NCI-H2171 treated with DMSO at 0.1 percent for 48 hours (cell line): Measurements from ENCODE around the gene CACNG7.
"Not testable (repeated sequence)": the region's sequence is repeated elsewhere in the genome, so short reads cannot be mapped to it uniquely, and the experiment has no call there.

Source experiments
- DNase-seq: peaks from one replicate; lab custom pipeline; 2025; lab: John Stamatoyannopoulos, UW

CACNG7 gene

GRCh38 chr19:53908935-53909415, at the start of gene CACNG7:
CACNG7 (plus strand) TSS chr19:53909278; CDS start chr19:53912832, 3,554 bp downstream.
- no peak for DNase-seq

DNA sequence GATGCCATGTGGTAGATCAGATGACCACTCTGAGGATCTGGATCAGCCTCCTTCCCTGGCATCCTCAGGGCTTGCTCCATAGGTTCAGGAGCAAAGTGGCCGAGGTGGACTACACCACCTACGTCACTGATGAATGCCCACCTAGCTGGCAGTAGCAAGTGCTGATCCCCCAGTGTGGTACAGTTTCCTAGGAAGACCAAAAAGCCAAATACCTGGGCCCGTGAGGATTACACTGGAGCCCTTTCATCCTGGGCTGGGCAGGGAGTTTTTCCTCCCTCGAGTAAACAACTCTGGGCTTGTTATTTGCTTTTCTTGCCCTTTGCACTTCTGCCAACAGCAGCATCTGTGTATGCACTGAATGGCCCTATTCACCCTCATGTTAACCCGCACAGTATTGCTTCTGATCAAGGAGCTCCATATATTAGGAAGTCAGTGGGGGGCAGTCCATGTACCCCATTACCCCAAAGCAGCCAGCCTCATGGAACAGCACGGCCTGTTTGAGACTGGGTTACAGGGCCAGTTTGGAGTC, 44.7 kb upstream of the CACNG7 start:
- no peak for DNase-seq

DNA sequence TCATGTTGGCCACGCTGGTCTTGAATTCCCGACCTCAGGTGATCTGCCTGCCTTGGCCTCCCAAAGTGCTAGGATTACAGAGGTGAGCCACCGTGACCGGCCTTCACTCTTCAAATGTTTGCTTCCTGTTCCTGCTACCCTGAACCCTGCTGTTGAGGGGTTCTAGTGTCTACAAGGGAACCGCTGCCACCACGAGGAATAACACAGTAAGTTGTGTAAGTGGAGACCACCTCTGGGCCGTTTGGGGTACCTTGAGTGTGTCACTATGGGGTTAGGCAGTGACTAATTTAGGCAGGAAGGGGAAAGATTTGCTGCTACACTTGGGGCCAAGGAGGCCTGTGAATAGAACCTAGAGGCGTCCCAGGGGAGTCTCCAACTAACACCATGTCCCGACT, 43.6 kb upstream of the CACNG7 start:
- DNase-seq, result no peak

- DNase-seq, result no peak
Measured at GRCh38 chr19:53865918-53866864, 42.9 kb upstream of the CACNG7 start.

GRCh38 chr19:53866865-53867224, 42.2 kb upstream of the CACNG7 start:
- DNase-seq, result no peak

DNA sequence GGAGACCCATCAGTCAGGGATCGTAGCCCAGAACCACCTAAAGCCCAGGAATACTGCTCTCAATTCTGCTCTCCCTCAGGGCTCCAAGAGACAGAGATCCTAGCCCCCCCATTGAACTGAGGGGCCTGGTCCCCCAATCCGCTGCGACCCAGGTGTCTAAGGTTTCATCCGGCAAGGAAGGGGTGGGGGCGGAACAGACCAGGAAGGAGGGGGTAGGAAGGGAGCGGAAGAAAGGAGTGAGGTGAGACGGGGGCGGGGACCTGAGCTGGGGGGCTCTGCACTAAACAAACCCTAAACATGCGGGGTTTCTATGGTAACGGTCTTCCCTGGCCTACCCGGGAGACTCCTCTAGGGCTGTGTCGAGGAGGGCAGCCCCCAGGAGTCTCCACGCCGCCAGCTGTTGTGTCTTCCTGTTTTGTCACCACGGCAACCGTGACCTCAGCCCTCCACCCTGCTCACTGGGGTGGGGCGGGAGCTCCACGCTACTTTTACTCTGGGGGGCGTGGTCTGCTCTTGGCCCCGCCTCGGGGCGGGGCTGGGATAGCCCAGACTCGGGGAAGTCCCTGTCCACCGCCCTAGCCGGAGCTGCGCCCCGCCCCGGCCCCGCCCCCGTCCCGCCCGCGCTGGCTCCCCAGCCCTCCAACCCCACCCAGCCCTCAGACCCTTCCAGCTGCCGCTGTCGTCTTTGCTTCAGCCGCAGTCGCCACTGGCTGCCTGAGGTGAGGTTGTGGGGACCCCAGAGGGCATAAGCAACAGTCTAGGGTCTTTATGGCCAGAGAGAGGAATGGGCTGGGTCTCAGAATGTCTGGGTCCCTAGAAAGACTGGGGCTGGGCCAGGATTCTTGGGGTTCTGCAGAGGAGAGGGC, 41.6 kb upstream of the CACNG7 start, which contains the start of gene MYADM:
Gene MYADM (plus strand): TSS at position 659 of the 866 bp plus-strand sequence. CDS start 5,647 bp downstream, outside the sequence.
- peak; percentile 76 for DNase-seq

DNA sequence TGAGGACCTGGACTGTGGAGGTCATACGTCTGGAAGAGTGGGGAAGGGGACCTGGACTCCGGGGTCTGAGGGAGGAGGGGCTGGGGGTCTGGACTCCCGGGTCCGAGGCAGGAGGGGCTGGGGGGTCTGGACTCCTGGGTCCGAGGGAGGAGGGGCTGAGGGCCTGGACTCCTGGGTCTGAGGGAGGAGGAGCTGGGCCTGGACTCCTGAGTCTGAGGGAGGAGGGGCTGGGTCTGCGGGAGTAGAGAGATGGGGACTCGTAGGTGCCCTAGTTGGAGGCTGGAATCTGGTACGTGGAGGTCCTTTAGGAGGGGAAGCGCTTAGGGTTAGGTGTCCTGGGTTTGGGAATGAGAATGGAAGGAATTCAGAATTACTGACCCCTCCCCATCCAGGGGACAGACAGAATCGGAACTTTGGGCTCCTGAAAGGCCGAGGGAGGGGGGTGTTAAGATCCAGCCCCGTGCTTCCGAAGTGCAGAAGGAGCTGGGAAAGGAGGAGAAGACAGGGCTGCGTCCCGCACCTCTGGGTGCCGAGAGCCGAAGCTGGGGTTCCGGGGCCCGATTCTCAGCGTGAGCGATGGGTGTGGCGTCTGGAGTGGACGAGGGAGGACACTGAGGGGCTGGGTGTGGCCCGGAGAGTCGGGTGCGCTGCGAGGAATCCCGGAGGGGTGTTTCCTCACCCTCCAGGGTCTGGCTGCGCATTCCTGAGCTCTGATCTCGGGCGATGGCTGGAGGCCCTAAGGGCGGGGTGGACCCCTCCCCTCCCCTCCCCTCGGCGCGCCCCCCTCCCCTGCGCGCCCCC, 40.8 kb upstream of the CACNG7 start:
- no peak for DNase-seq

GRCh38 chr19:53868892-53869804, 39.9 kb upstream of the CACNG7 start:
- no peak for DNase-seq

DNA sequence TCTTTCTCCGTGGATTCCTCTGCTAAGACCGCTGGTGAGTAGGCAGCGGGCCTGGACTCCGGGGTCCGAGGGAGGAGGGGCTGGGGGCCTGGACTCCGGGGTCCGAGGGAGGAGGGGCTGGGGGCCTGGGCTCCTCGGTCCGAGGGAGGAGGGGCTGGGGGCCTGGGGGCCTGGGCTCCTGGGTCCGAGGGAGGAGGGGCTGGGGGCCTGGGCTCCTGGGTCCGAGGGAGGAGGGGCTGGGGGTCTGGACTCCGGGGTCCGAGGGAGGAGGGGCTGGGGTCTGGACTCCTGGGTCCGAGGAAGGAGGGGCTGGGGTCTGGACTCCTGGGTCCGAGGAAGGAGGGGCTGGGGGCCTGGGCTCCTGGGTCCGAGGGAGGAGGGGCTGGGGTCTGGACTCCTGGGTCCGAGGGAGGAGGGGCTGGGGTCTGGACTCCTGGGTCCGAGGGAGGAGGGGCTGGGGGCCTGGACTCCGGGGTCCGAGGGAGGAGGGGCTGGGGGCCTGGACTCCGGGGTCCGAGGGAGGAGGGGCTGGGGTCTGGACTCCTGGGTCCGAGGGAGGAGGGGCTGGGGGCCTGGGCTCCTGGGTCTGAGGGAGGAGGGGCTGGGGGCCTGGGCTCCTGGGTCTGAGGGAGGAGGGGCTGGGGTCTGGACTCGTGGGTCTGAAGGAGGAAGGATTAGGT, 39.1 kb upstream of the CACNG7 start:
- not testable (repeated sequence) for DNase-seq

DNA sequence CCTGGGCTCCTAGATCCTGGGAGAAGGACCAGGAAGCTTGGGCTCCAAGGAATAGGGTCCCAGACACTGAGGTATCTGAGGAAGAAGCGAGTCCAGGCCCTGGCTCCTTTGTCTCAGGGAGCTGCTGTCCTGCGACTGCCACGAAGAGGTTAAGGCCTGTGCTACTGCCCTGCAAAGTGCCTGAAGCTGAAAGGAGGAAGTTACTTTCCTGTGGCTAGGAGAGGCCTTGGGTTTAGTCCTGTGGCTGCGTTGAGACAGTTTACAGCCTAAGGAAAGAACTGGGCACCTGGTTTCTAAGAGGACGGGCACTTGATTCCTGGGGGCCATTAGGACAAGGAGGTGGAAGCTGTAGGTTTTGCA, 38.6 kb upstream of the CACNG7 start:
- no peak for DNase-seq

- no peak for DNase-seq
Measured at GRCh38 chr19:53871454-53871853, 37.6 kb upstream of the CACNG7 start.

DNA sequence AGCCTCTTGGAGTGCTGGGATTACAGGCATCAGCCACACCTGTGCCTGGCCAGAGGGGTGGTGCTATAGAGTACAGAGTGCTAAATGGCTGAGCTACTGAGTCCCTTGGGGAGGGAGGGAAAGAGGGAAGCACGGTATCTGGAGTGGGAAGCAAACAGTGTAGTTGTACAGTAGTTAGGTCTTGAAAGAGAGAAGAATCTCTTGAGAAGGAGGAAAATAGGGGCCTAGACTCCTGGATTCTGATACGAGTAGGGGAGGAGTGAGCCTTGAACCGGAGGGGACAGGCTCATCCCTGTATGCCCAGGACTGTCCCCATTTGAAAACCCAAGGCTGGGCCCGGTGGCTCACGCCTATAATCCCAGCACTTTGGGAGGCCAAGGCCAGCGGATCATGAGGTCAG, 36.3 kb upstream of the CACNG7 start:
- no peak for DNase-seq

DNA sequence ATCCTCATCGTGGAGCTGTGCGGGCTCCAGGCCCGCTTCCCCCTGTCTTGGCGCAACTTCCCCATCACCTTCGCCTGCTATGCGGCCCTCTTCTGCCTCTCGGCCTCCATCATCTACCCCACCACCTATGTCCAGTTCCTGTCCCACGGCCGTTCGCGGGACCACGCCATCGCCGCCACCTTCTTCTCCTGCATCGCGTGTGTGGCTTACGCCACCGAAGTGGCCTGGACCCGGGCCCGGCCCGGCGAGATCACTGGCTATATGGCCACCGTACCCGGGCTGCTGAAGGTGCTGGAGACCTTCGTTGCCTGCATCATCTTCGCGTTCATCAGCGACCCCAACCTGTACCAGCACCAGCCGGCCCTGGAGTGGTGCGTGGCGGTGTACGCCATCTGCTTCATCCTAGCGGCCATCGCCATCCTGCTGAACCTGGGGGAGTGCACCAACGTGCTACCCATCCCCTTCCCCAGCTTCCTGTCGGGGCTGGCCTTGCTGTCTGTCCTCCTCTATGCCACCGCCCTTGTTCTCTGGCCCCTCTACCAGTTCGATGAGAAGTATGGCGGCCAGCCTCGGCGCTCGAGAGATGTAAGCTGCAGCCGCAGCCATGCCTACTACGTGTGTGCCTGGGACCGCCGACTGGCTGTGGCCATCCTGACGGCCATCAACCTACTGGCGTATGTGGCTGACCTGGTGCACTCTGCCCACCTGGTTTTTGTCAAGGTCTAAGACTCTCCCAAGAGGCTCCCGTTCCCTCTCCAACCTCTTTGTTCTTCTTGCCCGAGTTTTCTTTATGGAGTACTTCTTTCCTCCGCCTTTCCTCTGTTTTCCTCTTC, 35.1 kb upstream of the CACNG7 start:
- no peak for DNase-seq

- DNase-seq, result no peak
Measured at GRCh38 chr19:53874606-53874990, 34.5 kb upstream of the CACNG7 start.

GRCh38 chr19:53875602-53876325, 33.3 kb upstream of the CACNG7 start:
- DNase-seq, result no peak

GRCh38 chr19:53876651-53877224, 32.3 kb upstream of the CACNG7 start:
- DNase-seq, result no peak

DNA sequence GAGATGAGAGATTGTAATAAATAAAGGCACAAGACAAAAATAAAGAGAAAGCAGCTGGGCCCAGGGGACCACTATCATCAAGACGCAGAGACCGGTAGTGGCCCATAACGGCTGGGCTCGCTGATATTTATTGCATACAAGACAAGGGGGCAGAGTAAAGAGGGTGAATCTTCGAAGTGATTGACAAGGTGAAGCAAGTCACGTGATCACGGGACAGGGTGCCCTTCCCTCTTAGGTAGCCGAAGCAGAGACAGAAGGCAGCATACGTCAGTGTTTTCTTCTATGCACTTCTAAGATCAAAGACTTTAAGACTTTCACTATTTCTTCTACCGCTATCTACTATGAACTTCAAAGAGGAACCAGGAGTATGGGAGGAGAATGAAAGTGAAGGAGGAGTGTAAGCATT, 31.7 kb upstream of the CACNG7 start:
- no peak for DNase-seq

- DNase-seq, result no peak
Measured at GRCh38 chr19:53878776-53879139, 30.3 kb upstream of the CACNG7 start.
